Caco-2 (cell line): ENCODE data around the gene ZG16. TPM values are rescaled to one million over a fixed set of nuclear protein-coding genes. Genes with fewer than 3 reads are reported as not detected.
A peak's percentile ranks its signal among the peaks of the same experiment; 100 is the strongest.

Source experiments
- BruUV-seq: library from RNA; stranded (reverse); fragments of 400-500 nt; replicated peaks from 2 replicates; lab custom pipeline; 2021; lab: Mats Ljungman, UMichigan
- CTCF ChIA-PET: fragments of 300-600 bp; sonication (Branson Sonifier 250); formaldehyde crosslinking; loops from one replicate; lab custom pipeline; 2022; ENCODE audit warnings: antibody characterized with exemption; lab: Charles Lee
- POLR2A ChIA-PET: fragments of 300-600 bp; sonication (Branson Sonifier 250); formaldehyde crosslinking; loops from one replicate; lab custom pipeline; 2022; ENCODE audit warnings: antibody characterized with exemption; lab: Charles Lee
- DNase-seq, 2 experiments: peaks; one replicate each; pipeline versions ENCODE4 v3.0.0 to v3.0.0-alpha.2; 2020 to 2022
- H3K27me3 ChIP-seq: replicated peaks from 2 replicates; pipeline ENCODE4 v1.6.0; 2011; ENCODE audit warnings: low read length; ENCODE audit not compliant: control insufficient read depth, insufficient read depth
- H3K36me3 ChIP-seq: 2 replicates; pipeline ENCODE4 v1.5.1; 2011; ENCODE audit warnings: low read length; ENCODE audit not compliant: control insufficient read depth, insufficient read depth
- H3K4me1 ChIP-seq: fragments of 250-450 bp; sonication (Bioruptor Pico); 2 replicates; pipeline ENCODE4 v1.5.1; 2020; ENCODE audit warnings: mild to moderate bottlenecking
- H3K4me3 ChIP-seq: 2 replicates; pipeline ENCODE4 v1.5.1; 2011; ENCODE audit warnings: low read depth, mild to moderate bottlenecking, control low read depth, low read length
- H3K9me3 ChIP-seq: fragments of 250-450 bp; sonication (Bioruptor Pico); 2 replicates; pipeline ENCODE4 v1.5.1; 2020; ENCODE audit warnings: mild to moderate bottlenecking, moderate library complexity
- H3K27ac Mint-ChIP-seq: one replicate; pipeline ENCODE4 v1.8.0; 2022; ENCODE audit warnings: mixed read lengths; ENCODE audit not compliant: unreplicated experiment
- H3K27me3 Mint-ChIP-seq: one replicate; pipeline ENCODE4 v1.8.0; 2022; ENCODE audit warnings: mixed read lengths; ENCODE audit not compliant: insufficient read depth, unreplicated experiment
- H3K36me3 Mint-ChIP-seq: one replicate; pipeline ENCODE4 v1.8.0; 2022; ENCODE audit warnings: mild to moderate bottlenecking, mixed read lengths; ENCODE audit not compliant: insufficient read depth, unreplicated experiment
- H3K4me1 Mint-ChIP-seq: one replicate; pipeline ENCODE4 v1.8.0; 2022; ENCODE audit warnings: low read depth, mixed read lengths; ENCODE audit not compliant: unreplicated experiment
- H3K4me3 Mint-ChIP-seq: one replicate; pipeline ENCODE4 v1.8.0; 2022; ENCODE audit warnings: mild to moderate bottlenecking, moderate library complexity, mixed read lengths; ENCODE audit not compliant: unreplicated experiment
- H3K9me3 Mint-ChIP-seq: one replicate; pipeline ENCODE4 v1.8.0; 2022; ENCODE audit warnings: mixed read lengths; ENCODE audit not compliant: unreplicated experiment
- CTCF ChIP-seq, 2 experiments: fragments of 200-600 bp in 1 of 2; IDR thresholded peaks; 1 replicate in 1 of 2; 2 replicates in 1 of 2; pipeline versions ENCODE4 v1.5.1 to v1.8.0; 2011 to 2022; ENCODE audit warnings: antibody characterized with exemption in 1 of 2, control low read depth in 1 of 2, inconsistent platforms in 1 of 2, low read depth in 1 of 2, low read length in 1 of 2, mild to moderate bottlenecking in 1 of 2, moderate library complexity in 1 of 2; ENCODE audit not compliant: insufficient read depth in 1 of 2, severe bottlenecking in 1 of 2, unreplicated experiment in 1 of 2
- intact Hi-C: fragments of 100-400 bp; cut with micrococcal nuclease; formaldehyde crosslinking; loops from one replicate; pipeline ENCODE4 v1.10.0; 2022; ENCODE audit not compliant: unreplicated experiment
- total RNA-seq: library from RNA; stranded (reverse); gene quantifications from 2 replicates; pipeline ENCODE4 v1.2.3, GENCODE V29; 2022

Gene ZG16
- total RNA-seq, 1 experiment from 2014 or later, result 1.9 TPM

GRCh38 chr16:29763326-29763725, 14.7 kb upstream of the ZG16 start:
- H3K36me3 Mint-ChIP-seq, result no peaks in the 10 kb centered on the region
- no peak overlapping the region for H3K27ac Mint-ChIP-seq
- intact Hi-C loops, result no loop called here
- ChIA-PET CTCF (no interaction called here), POLR2A (no interaction called here)
- H3K36me3 ChIP-seq, result peaks cover 1% of the 10 kb centered on the region; the same call in 1 of the 2 replicates
- H3K4me1 Mint-ChIP-seq, result peaks cover 31% of the 10 kb centered on the region
- DNase-seq, result no peak
- no peak for TF ChIP-seq CTCF (IDR thresholded peaks at IDR 0.05; ENCODE audit: insufficient read depth in 1 of 2, low read depth in 1 of 2, low read length in 1 of 2, severe bottlenecking in 1 of 2, unreplicated experiment in 1 of 2)
- peaks cover 9% of the 10 kb centered on the region for H3K9me3 Mint-ChIP-seq
- no TSS peak for BruUV-seq
- H3K27me3 Mint-ChIP-seq, result no peaks in the 10 kb centered on the region
- H3K27me3 ChIP-seq, result no peaks in the 10 kb centered on the region
- H3K4me3 ChIP-seq, result no peak overlapping the region
- H3K4me1 ChIP-seq, result peaks cover 23% of the 10 kb centered on the region
- no peak overlapping the region for H3K4me3 Mint-ChIP-seq
- H3K9me3 ChIP-seq, result no peaks in the 10 kb centered on the region

- TF ChIP-seq CTCF (IDR thresholded peaks at IDR 0.05; ENCODE audit: insufficient read depth in 1 of 2, low read depth in 1 of 2, low read length in 1 of 2, severe bottlenecking in 1 of 2, unreplicated experiment in 1 of 2), result no peak
- CTCF ChIA-PET, result interaction anchor here (0.6 kb wide), 1 partner anchor 25 kb away, joined by 5 read pairs; the partner anchor contains the start of gene KIF22
- H3K4me1 Mint-ChIP-seq, result peaks cover 27% of the 10 kb centered on the region
- no peaks in the 10 kb centered on the region for H3K9me3 Mint-ChIP-seq
- no peaks in the 10 kb centered on the region for H3K36me3 Mint-ChIP-seq
- Histone ChIP-seq H3K4me3 (no peak overlapping the region), H3K9me3 (no peaks in the 10 kb centered on the region), H3K4me1 (peaks cover 15% of the 10 kb centered on the region), H3K27me3 (no peaks in the 10 kb centered on the region), H3K36me3 (peaks cover 1% of the 10 kb centered on the region; the same call in 1 of the 2 replicates)
- H3K27me3 Mint-ChIP-seq, result no peaks in the 10 kb centered on the region
- peak overlapping the region; percentile 70 for H3K27ac Mint-ChIP-seq
- intact Hi-C loops, result no loop called here
- POLR2A ChIA-PET, result interaction anchor here (0.6 kb wide), 1 partner anchor 134 kb away, joined by 3 read pairs; the partner anchor contains the start of gene SEZ6L2
- DNase-seq, result peak; percentile 42 to 63
- BruUV-seq, result no TSS peak
- peak overlapping the region; percentile 9 for H3K4me3 Mint-ChIP-seq
These were observed 12.7 kb upstream of the ZG16 start for GRCh38 chr16:29765167-29766032.

- Mint-ChIP-seq H3K27ac (no peak overlapping the region), H3K9me3 (no peaks in the 10 kb centered on the region), H3K27me3 (no peaks in the 10 kb centered on the region), H3K4me3 (no peak overlapping the region), H3K36me3 (no peaks in the 10 kb centered on the region), H3K4me1 (peaks cover 24% of the 10 kb centered on the region)
- Histone ChIP-seq H3K4me3 (no peak overlapping the region), H3K27me3 (no peaks in the 10 kb centered on the region), H3K36me3 (peaks cover 1% of the 10 kb centered on the region; the same call in 1 of the 2 replicates), H3K4me1 (peaks cover 6% of the 10 kb centered on the region), H3K9me3 (no peaks in the 10 kb centered on the region)
- no TSS peak for BruUV-seq
- DNase-seq, result no peak
- CTCF ChIA-PET, result interaction anchor here (0.7 kb wide), 1 partner anchor 93 kb away, joined by 3 read pairs; no protein-coding TSS in a partner anchor
- TF ChIP-seq CTCF (IDR thresholded peaks at IDR 0.05; ENCODE audit: insufficient read depth in 1 of 2, low read depth in 1 of 2, low read length in 1 of 2, severe bottlenecking in 1 of 2, unreplicated experiment in 1 of 2), result no peak
- intact Hi-C loops, result no loop called here
- POLR2A ChIA-PET, result no interaction called here
These were observed 11.5 kb upstream of the ZG16 start for GRCh38 chr16:29766571-29766970.
